HFF-Myc (cell line): ENCODE results near the gene SYCP1.
A peak's percentile ranks its signal among the peaks of the same experiment; 100 is the strongest.

Experiments
- DNase-seq: peaks from one replicate; pipeline ENCODE4 v3.0.0-alpha.2; 2011; ENCODE audit warnings: low read depth; ENCODE audit errors: extremely low read depth
- H3K4me3 ChIP-seq: replicated peaks from 2 replicates; pipeline ENCODE4 v1.5.1; 2011; ENCODE audit warnings: low read depth, mild to moderate bottlenecking, control low read depth, low read length
- CTCF ChIP-seq: IDR thresholded peaks from 2 replicates; pipeline ENCODE4 v1.5.1; 2012; ENCODE audit warnings: mild to moderate bottlenecking, low read depth, low read length, control low read depth; ENCODE audit errors: missing control alignments

SYCP1 gene

GRCh38 chr1:114976891-114977290 is 122.2 kb downstream of the SYCP1 start:
- TF ChIP-seq CTCF = no peak
- no peak overlapping the region for H3K4me3 ChIP-seq
- DNase-seq = no peak

- TF ChIP-seq CTCF = peak; percentile 61
- peak; percentile 31 for DNase-seq
- no peak overlapping the region for H3K4me3 ChIP-seq
Measured at GRCh38 chr1:114979278-114979891, 124.7 kb downstream of the SYCP1 start.

GRCh38 chr1:114982251-114982650 is 127.6 kb downstream of the SYCP1 start:
- DNase-seq = no peak
- H3K4me3 ChIP-seq = no peak overlapping the region
- TF ChIP-seq CTCF = no peak

GRCh38 chr1:114986286-114986685 is 131.6 kb downstream of the SYCP1 start:
- H3K4me3 ChIP-seq = no peak overlapping the region
- TF ChIP-seq CTCF = no peak
- no peak for DNase-seq

- no peak overlapping the region for H3K4me3 ChIP-seq
- no peak for TF ChIP-seq CTCF
- no peak for DNase-seq
Measured at GRCh38 chr1:114988095-114988494, 133.4 kb downstream of the SYCP1 start.

- TF ChIP-seq CTCF = no peak
- DNase-seq = no peak
- H3K4me3 ChIP-seq = no peak overlapping the region
Measured at GRCh38 chr1:114997510-114998289, 143.0 kb downstream of the SYCP1 start.
